ENCODE results near the gene ECI2. TPM values are rescaled to one million over a fixed set of nuclear protein-coding genes. Genes with fewer than 3 reads are reported as not detected.
A peak's percentile ranks its signal among the peaks of the same experiment; 100 is the strongest.

Gene ECI2
- total RNA-seq, 1 donor from 2014 or later = 29.2 TPM

GRCh38 chr6:4176907-4177306 is 41.5 kb upstream of the ECI2 start:
- Mint-ChIP-seq H3K27me3 (ENCODE audit: low read depth) (peaks cover 4% of the 10 kb centered on the region), H3K4me1 (ENCODE audit: low read depth) (no peaks in the 10 kb centered on the region), H3K36me3 (ENCODE audit: low read depth) (peaks cover 2% of the 10 kb centered on the region), H3K9me3 (ENCODE audit: low read depth) (no peaks in the 10 kb centered on the region), H3K27ac (ENCODE audit: unreplicated experiment) (no peak overlapping the region), H3K4me3 (ENCODE audit: unreplicated experiment) (no peak overlapping the region)
- no peak for DNase-seq (ENCODE audit: low spot score)
- no peak for TF ChIP-seq CTCF (IDR thresholded peaks at IDR 0.05)

GRCh38 chr6:4174042-4174441 is 38.7 kb upstream of the ECI2 start:
- Mint-ChIP-seq H3K27ac (ENCODE audit: unreplicated experiment) (no peak overlapping the region), H3K36me3 (ENCODE audit: low read depth) (peaks cover 2% of the 10 kb centered on the region), H3K9me3 (ENCODE audit: low read depth) (no peaks in the 10 kb centered on the region), H3K4me1 (ENCODE audit: low read depth) (peaks cover 5% of the 10 kb centered on the region), H3K4me3 (ENCODE audit: unreplicated experiment) (no peak overlapping the region), H3K27me3 (ENCODE audit: low read depth) (peaks cover 4% of the 10 kb centered on the region)
- DNase-seq (ENCODE audit: low spot score) = no peak
- TF ChIP-seq CTCF (IDR thresholded peaks at IDR 0.05) = no peak

- peaks cover 8% of the 10 kb centered on the region for H3K9me3 Mint-ChIP-seq (ENCODE audit: low read depth)
- H3K27ac Mint-ChIP-seq (ENCODE audit: unreplicated experiment) = no peak overlapping the region
- no peak for DNase-seq (ENCODE audit: low spot score)
- no peak for TF ChIP-seq CTCF (IDR thresholded peaks at IDR 0.05)
- H3K36me3 Mint-ChIP-seq (ENCODE audit: low read depth) = peaks cover 2% of the 10 kb centered on the region
- peaks cover 3% of the 10 kb centered on the region for H3K27me3 Mint-ChIP-seq (ENCODE audit: low read depth)
- no peak overlapping the region for H3K4me3 Mint-ChIP-seq (ENCODE audit: unreplicated experiment)
- peaks cover 10% of the 10 kb centered on the region for H3K4me1 Mint-ChIP-seq (ENCODE audit: low read depth)
Observed at GRCh38 chr6:4172368-4172767, 37.0 kb upstream of the ECI2 start.

GRCh38 chr6:4170297-4170696 is 34.9 kb upstream of the ECI2 start:
- DNase-seq (ENCODE audit: low spot score) = no peak
- Mint-ChIP-seq H3K4me3 (ENCODE audit: unreplicated experiment) (no peak overlapping the region), H3K4me1 (ENCODE audit: low read depth) (peaks cover 10% of the 10 kb centered on the region), H3K36me3 (ENCODE audit: low read depth) (no peaks in the 10 kb centered on the region), H3K9me3 (ENCODE audit: low read depth) (peaks cover 8% of the 10 kb centered on the region), H3K27ac (ENCODE audit: unreplicated experiment) (no peak overlapping the region), H3K27me3 (ENCODE audit: low read depth) (no peaks in the 10 kb centered on the region)
- no peak for TF ChIP-seq CTCF (IDR thresholded peaks at IDR 0.05)

GRCh38 chr6:4169028-4169789 is 33.8 kb upstream of the ECI2 start:
- no peaks in the 10 kb centered on the region for H3K36me3 Mint-ChIP-seq (ENCODE audit: low read depth)
- no peak for TF ChIP-seq CTCF (IDR thresholded peaks at IDR 0.05)
- H3K27me3 Mint-ChIP-seq (ENCODE audit: low read depth) = no peaks in the 10 kb centered on the region
- no peak overlapping the region for H3K4me3 Mint-ChIP-seq (ENCODE audit: unreplicated experiment)
- peaks cover 8% of the 10 kb centered on the region for H3K9me3 Mint-ChIP-seq (ENCODE audit: low read depth)
- no peak for DNase-seq (ENCODE audit: low spot score)
- peaks cover 10% of the 10 kb centered on the region for H3K4me1 Mint-ChIP-seq (ENCODE audit: low read depth)
- peak overlapping the region; percentile 50 for H3K27ac Mint-ChIP-seq (ENCODE audit: unreplicated experiment)

Data from chondrocyte (in vitro differentiated cells).